Measurements from ENCODE around the gene RFTN1.

The RFTN1 gene, protein sequence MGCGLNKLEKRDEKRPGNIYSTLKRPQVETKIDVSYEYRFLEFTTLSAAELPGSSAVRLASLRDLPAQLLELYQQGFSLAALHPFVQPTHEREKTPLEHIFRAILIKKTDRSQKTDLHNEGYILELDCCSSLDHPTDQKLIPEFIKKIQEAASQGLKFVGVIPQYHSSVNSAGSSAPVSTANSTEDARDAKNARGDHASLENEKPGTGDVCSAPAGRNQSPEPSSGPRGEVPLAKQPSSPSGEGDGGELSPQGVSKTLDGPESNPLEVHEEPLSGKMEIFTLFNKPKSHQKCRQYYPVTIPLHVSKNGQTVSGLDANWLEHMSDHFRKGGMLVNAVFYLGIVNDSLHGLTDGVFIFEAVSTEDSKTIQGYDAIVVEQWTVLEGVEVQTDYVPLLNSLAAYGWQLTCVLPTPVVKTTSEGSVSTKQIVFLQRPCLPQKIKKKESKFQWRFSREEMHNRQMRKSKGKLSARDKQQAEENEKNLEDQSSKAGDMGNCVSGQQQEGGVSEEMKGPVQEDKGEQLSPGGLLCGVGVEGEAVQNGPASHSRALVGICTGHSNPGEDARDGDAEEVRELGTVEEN

DNA sequence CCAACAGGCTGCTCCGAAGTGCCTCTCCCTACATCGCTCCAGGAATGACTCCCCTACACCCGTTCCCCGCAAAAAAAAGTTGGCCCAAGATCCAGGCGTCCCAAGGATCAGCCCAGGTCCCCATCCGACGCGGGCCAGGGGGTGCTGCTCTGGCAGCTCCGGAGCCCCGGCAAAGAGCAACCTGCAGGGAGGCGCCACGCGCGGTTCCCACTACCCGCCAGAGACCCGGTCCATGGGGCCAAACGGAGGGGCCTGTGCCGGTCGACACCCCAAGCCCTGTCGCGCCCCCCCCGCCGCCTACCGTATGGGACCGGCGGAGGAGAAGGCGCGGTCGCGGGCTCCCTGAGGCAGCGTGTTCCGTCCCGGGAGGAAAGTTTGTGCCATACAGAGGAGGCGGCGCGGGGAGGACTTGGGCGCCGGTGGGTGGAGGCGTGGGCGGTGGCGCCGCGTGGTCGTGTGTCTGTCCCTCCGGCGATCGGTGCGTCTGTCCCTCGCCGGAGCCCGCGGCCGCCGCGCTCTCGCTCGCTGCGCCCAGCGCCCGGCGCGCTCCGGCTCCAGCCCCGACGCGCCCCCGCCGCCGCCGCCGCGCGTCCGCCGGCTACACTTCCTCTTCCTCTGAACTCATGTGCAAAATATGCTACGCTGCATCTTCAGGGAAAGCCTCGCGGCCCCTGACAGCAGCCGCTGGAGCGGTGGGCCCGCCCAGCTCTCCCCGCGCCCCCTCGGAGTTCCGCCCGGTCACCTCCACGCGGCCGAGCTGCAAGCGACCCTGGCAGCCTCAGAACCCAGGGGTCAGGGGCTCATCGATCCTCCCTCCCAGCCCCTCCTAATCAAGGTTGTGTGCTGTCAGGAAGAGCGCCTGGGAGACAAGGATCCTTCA lies at the start of gene RFTN1:
Gene RFTN1 (minus strand): TSS at position 559 of the 880 bp plus-strand sequence. CDS start 19,830 bp downstream, outside the sequence.
- DNase-seq: peak; percentile 37 to 41

DNA sequence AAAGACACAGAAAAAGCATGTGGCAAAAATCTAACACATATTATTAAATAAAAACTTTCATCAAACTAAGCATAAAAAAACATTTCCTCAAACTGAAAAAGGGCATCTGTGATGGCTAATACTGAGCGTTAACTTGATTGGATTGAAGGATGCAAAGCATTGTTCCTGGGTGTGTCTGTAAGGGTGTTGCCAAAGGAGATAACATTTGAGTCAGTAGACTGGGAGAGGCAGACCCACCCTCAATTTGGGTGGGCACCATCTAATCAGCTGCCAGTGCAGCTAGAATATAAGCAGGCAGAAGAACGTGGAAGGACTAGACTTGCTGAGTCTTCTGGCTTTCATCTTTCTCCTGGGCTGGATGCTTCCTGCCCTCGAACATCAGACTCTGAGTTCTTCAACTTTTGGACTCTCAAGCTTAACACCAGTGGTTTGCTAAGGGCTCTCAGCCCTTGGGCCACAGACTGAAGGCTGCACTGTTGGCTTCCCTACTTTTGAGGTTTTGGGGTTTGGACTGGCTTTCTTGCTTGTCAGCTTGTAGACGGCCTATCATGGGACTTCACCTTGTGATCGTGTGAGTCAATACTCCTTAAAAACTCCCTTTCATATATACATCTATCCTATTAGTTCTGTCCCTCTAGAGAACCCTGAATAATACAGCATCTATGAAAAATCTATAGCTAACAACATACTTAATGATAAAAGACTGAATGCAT lies 46.3 kb upstream of the RFTN1 start:
- no peak for DNase-seq

DNA sequence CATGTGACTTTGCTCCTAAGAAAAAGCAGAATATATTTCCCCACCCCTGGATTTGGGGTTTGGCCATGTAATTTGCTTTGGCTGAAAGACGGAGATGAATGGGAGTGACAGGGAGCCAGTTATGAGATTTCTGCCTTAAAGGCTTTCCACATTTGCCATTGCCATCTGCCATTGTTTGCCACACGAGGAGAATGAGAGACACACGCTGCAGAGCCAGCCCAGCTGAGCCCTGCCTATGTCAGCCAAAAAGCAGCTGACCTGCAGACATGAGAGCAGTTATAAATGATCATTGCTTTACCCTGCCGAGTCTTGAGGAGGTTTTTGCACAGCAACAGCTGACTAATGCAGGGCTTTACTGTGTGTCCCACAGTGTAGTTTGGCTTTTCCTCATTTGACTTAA lies 40.6 kb upstream of the RFTN1 start:
- DNase-seq: no peak

DNA sequence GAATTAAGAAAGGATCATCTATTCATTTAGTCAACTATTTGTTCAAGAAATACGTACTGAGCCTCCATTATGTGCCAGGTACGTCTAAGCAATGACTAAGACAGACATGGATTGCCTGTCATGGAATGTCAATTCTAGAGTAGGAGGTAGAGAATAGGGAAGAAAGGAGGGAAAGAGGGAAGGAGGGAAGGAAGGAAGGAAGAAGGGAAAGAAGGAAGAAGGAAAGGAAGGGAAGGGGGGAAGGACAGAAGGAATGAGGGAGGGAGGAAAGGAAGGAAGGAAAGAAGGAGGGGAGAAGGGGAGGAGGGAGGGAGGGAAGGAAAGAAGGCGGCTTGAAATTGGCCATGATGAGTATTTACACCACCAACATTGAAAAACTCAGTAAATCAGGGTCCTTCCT lies 39.3 kb upstream of the RFTN1 start:
- no peak for DNase-seq

DNA sequence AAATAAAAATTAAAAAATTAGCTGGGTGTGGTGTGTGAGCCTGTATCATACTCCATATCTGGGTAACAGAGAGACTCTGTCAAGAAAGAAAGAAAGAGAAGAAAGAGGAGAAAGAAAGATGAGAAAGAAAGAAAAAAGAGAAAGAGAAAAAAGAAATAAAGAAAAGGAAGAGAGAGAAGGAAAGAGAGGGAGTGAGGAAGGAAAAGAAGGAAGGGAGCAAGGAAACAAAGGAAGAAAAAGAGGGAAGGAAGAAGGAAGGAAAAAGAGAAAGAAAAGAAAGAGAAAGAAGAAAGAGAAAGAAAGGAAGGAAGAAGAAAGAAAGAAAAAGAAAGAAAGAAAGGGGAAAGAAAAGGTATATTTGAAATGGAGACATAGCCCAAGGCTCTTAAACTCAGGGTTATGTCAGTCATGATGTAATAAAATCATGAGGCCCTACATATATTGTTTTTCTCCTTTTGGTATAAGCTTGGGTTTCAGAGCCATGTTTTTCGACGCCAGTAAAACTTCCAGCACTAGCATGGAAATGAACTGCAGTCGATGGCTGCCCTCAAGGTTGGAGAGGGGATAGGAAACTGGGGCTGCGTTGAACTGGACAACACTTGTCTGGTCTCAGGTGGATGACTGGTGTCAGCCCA lies 38.0 kb upstream of the RFTN1 start:
- DNase-seq: no peak

DNA sequence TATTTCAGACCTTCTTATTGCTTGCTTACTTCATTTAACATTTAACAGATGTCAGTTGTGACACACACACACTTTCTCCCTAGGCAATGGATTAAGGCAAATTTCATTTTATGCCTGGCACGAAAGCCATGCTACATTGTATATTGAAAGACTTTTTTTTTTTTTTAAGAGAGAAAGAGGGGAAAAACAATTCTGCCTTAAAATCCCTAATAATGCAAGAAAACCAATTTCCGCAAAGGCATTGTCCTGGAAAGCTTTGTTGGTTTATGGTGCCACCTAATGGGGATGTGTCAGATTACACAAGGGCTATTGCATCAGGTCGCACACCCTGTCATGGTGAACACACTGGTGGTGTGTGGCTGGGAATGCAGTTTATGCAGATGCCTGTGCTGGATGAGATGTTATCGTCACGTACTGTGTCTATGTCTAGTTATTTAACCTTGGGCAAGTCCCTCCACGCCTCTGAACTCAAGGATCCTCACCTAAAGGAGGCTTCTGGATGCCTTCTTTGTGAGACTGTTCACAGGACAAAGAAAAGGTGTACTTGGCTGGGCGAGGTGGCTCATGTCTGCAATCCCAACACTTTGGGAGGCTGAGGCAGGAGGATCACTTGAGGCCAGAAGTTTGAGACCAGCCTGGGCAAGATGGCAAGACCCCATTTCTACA lies 37.3 kb upstream of the RFTN1 start:
- peak; percentile 73 to 78 for DNase-seq

DNA sequence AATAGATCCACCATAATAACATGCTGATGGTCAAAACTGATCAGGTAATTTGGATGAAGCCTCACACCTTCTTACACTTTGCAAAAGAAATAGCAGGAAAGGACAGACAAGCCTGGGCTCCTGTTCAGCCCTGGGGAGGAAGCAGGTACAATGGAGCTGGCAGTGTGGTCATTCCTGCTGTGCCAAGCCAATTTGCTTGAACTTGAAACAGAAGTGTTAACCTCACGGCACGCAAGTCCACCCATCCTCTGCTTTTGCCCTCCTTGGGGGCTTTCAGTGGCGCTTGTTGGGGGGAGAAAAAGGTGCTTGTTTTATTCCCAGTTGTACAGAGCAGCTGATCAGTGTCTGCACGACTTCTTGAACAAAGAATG lies 36.8 kb upstream of the RFTN1 start:
- DNase-seq: no peak

DNA sequence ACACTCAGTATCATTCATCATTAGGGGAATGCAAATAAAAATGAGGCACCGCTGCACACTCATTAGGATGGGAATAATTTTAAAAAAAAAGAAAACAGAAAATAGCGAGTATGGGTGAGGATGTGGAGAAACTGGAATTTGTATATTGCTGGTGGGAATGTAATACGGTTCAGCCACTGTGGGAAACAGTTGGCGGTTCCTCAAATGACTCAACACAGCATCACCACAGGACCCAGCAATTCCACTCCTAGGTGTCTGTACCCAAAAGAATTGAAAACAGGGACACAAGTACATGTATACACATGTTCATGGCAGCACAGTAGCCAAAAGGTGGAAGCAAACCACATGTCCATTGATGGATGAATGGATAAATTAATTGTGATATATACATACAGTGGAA lies 35.2 kb upstream of the RFTN1 start:
- no peak for DNase-seq

DNA sequence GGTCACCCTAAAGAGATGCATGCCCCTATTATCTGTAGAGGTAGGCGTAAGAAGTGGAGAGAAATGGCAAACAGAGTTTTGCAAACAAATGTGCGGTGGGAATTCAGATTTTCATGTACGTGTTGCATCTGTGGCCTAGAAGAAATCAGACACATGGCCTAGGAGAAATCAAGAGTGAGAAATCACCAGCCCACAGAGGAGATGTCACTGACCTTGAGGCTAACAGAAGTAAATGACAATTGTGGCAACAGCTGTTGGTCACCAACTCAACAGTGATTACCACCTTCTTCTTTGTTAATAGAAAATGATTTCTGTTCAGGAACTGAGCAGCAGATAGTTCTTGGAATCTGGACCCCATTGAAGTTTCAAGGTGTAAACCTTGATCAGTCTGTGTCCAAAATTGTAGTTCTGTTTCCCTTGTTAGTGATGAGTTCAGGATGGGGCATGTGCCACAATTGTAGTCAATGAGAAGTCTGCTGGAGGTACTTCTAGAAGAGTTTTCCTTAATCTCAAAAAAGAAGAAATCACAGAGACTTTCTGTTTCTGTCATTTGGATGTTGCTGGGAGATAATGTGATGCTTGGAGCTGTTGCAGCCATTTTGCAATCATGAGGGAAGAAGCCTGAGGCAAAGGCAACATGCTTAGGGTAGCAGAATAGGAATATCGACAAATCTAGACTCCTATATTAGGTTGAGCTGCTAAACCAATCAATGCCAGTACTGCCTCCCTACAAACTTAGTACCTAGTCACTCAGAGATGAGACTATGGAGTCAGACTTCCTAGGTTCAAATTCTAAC lies 34.3 kb upstream of the RFTN1 start:
- no peak for DNase-seq

DNA sequence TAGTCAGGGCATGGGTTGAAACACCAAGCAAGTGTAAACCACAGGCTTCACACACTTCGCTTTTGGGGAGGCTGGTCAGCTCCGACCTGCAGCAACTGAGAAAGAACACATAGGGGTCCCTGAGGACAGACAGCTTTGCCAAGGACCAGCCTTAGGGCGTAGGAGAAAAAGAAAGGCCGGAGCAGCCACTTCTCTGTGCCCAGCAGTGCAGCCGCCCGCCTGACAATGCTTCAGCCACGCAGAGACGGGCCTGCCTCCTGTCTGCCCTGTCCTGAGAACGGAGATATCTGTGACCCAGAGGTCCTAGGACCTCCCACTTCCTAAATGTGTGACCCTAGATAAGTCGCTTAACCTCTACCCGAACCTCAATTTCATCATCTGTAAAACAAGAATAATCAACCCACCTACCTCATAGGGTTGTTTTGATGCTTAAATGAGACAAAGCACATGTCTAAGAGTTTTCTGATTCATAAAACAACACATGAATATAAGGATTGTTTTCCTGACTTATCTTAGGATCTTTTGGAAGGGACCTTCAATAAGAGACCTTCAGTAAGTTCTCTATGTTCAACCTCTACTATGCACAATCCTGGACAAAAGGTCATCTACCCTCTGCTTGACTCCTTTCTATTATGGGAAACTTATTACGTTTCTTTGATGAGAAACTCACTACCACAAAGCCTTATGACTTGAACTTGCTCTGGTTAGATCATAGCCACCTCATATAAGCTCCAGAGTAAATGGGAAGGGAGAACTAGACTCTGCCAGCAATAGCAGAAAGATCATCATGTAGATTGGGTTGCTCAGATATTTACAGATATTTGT lies 32.9 kb upstream of the RFTN1 start:
- no peak for DNase-seq

DNA sequence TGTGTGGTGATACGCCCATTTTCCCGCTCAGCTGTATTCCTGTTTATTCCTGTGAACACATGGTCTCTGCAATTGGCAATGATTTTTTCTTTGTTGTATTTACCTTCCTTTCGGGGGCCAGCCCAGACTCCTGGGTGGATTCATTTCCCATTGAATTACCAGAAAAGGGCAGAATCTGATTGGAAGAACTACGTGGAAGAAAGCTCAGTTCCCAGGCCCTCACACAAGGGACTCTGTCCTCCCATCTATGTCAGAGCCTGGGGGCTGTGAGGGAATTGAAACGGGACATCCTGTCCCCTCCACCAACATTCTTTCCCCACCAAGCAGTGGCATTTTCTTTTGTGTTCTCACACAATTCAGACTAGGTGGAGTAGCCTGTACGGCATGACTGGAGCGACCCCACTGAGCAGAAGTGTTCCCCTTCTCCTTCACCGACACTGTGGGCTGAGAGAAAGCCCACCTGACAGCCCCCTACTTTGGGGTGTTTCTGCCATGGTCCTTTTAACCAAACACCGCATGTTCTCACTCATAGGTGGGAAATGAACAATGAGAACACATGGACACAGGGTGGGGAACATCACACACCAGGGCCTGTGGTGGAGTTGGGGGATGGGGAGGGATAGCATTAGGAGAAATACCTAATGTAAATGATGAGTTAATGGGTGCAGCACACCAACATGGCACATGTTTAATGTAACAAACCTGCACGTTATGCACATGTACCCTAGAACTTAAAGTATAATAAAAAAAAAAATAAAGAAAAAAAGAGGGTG lies 32.1 kb upstream of the RFTN1 start:
- no peak for DNase-seq

DNA sequence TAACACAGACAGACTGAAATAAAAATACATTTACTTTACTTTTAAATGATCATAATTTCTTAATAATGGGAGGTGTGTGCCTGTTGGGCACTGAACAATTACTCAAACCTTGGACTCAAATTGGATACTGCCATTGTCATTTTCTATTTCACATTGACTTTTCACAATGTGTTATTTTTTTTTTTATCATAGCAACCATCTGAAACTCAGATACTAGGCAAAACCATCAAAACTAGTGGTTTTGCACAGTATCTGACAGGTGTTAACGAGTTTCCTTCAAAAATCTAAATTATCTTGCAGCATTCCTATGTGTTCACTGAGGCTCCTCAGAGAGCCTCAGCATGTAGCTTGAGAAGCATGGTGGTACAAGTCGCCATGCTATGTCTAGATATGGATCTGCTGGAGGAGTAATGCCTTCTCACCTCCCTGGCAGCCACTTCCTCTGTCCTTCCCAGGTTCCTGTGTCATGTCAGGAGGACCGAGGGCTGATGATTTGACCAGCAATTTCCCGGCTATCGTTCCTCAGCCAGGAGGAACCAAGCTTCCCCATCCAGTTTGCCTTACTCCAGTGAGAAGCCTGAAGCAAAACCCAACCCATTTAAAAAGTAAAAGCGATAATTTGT lies 29.9 kb upstream of the RFTN1 start:
- DNase-seq: no peak

DNA sequence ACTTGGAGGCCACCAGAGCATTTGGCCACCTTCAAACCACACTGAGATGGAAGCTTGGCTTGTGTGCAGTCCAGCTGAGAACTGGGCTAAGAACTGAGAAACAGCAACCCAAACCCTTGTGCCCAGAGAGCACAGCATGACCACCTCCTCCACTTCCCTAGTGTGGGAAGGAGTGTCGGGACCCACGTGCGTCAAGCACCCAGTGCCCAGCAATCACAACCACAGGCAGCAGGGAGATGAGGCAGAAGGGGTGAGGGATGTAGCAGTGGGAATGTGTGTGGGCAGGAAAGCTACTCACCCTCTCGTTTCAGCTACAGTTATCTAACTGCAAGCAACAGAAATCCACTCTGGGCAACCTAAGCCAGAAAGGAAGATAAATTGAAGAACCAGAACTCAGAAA lies 25.0 kb upstream of the RFTN1 start:
- DNase-seq: no peak

DNA sequence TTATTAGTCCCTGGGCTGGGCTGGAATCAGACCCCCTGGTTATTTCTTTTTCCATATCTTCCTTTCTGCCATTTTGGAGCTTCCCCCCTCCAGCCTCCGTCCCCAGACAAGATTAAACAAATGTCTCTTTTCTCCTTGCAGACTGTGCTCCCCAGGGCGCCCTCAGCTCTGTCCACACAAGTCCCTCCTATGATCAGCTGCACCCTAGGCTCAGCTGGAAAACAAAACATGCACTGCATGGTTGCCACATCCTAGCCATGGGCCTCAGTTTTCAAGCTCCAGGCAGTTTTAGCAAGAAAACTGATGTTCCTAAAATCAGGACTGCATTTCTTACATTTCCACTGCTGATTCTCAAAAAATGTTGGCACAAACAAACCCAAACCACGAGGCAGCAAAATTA lies 23.5 kb upstream of the RFTN1 start:
- DNase-seq: no peak

DNA sequence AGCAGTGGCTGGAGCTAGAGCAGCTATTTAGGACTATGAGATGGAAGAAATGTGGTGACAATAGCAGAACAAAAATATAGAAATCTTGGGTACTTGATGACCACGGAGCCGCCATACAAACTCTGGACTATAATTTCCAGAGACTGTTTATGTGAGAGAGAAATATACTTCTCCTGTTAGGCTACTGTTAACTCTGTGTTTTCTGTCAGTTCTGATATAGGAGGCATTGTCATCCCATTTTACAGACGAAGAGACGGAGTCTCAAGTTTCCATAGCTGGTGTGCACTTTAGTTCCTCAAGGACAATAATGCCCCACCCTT lies 22.8 kb upstream of the RFTN1 start:
- no peak for DNase-seq

DNA sequence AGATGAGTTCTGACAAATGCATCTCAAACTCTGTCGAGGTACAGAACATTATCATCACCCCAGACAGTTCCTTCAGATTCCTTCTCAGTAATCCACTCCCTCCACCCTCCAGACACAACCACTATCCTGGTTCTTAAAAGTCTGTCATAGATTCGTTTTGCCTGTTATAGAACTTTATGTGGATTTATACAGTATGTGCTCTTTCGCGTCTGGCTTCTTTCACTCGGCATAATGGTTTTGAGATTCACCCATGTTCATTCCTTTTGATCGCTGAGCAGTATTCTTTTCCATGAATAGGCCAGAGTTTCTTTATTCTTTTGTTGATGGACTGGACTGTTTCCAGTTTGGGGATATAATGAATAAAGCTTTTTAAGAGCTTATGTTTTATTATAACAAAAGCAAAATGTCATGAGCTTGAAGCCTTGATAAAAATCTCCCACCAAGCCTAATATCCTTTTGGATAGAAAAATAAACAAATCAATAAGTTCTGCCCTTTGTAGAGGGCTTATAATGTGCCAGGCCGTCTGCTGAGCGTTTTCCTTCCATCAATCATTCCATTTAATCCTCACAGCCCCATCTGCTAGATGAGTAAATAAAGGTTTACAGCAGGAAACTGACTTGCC lies 21.3 kb upstream of the RFTN1 start:
- DNase-seq: no peak

DNA sequence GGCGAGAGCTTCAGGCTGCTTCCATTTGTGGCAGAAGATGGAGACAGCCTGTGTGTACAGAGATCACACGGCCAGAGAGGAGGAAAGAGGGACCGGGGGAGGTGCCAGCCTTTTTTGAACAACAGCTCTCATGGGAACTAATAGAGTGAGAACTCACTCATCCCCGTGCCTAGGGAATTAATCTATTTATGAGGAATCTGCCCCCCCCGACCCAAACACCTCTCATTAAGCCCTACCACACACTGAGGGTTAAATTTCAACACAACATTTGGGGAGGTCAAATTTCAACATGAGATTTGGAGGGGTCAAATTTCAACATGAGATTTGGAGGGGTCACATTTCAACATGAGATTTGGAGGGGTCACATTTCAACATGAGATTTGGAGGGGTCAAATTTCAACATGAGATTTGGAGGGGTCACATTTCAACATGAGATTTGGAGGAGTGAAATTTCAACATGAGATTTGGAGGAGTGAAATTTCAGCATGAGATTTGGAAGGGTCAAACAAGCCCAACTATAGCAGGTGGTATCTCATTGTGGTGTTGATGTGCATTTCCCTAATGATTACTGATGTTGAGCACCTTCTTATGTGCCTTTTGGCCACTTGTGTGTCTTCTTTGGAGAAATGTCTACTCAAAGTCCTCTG lies 20.6 kb upstream of the RFTN1 start:
- DNase-seq: no peak

DNA sequence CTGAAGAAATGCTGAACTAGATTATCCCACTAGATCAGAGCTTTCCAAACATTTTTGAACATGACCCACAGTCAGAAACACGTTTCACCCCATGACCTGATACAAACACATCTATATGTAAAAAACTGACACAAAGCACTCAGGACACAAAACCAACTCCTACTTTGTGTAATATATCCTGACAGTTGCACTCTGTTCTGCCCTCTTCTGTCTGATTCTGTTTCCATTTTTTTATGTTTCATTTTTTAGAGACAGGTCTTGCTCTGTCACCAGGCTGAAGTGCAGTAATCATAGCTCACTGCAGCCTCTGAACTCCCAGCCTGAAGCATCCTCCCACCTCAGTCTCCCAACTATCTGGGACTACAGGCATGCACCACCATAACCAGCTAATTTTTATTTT lies 15.8 kb upstream of the RFTN1 start:
- no peak for DNase-seq
